GM19193 (cell line): Measurements from ENCODE around the gene HSP90AA1.

Experiments used
- POLR2A ChIP-seq: IDR thresholded peaks from 4 replicates; pipeline ENCODE4 v1.6.1; 2011; ENCODE audit not compliant: insufficient read depth, insufficient read length; ENCODE audit errors: extremely low read depth

The HSP90AA1 gene

DNA sequence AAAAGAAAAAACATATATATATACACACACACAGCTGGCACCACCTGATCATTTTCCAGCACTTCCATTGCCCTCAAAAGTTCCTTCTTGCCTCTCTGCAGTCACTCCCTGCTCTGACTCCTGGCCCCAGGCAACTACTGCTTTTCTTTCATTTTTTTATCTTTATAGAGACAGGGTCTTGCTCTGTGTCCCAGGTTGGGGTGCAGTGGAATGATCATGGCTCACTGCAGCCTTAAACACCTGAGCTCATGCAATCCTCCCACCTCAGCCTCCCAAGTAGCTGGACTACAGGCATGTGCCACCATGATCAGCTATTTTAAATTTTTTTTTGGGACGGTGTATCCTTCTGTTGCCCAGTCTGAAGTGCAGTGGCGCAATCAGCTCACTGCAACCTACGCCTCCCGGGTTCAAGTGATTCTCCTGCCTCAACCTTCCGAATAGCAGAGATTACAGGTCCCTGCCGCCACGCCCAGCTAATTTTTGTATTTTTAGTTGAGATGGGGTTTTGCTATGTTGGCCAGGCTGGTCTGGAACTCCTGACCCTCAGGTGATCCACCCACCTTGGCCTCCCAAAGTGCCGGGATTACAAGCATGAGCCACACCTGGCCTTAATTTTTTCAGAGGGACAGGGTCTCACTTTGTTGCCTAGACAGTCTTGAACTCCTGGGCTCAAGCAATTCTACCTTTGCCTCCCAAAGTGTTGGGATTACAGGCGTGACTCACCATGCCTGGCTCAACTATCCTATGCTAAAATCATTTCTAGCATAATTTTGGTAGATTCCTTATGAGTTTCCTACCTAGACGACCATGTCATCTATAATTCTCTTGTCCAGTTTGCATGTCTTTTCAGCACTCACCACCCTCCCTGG lies 7.8 kb downstream of the HSP90AA1 start:
- TF ChIP-seq POLR2A = peak; percentile 22

DNA sequence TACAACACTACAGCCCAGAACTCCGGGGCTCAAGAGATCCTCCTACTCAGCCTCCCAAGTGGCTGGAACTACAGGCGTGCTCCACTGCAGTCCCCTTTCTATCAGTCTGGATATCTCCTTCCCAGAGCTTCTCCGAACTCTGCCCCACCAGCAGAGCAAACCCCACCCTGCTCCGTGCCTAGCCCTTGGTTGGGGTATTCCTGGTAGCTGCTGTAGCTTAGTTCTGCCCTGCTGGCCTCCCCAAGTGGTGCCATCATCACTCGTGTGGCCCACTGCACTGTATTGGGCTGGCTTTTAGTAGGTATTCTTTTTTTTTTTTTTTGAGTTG lies 9.5 kb downstream of the HSP90AA1 start:
- TF ChIP-seq POLR2A = no peak

DNA sequence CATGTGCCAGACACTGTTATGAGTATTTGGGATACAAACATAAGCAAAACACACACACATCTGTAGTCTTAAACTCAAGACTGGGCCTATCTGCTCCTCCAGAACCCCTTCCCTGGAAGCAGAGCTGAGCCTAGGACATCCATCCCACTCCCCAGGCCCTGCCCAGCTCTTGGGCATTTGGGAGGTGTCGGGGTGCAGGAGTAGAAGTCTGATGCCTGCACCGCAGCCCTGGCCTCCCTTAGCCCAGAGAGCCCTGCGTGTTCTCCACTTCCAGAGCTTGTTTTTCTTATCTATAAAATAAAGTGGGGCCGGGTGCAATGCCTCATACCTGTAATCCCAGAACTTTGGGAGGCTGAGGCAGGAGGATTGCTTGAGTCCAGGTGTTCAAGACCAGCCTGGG lies 11.7 kb downstream of the HSP90AA1 start:
- no peak for TF ChIP-seq POLR2A

DNA sequence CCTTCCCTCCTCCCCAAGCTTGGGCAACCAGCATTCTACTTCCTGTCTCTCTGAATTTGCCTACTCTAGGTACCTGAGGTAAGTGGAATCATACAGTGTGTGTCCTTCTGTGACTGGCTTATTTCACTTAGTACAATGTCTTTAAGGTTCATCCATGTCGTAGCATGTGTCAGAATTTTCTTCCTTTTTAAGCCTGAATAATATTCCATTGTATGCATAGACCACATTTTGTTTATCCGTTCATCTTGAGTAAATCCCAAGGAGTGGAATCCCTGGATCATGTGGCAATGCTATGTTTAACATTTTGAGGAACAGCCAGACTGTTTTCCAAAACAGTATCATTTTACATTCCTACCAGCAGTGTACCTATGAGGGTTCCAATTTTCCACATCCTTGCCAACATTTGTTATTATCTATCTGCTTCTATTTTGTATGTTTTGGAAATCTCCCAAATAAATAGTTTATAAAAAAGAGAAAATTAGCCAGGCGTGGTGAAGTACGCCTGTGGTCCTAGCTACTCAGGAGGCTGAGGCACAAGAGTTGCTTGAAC lies 12.4 kb downstream of the HSP90AA1 start:
- no peak for TF ChIP-seq POLR2A

DNA sequence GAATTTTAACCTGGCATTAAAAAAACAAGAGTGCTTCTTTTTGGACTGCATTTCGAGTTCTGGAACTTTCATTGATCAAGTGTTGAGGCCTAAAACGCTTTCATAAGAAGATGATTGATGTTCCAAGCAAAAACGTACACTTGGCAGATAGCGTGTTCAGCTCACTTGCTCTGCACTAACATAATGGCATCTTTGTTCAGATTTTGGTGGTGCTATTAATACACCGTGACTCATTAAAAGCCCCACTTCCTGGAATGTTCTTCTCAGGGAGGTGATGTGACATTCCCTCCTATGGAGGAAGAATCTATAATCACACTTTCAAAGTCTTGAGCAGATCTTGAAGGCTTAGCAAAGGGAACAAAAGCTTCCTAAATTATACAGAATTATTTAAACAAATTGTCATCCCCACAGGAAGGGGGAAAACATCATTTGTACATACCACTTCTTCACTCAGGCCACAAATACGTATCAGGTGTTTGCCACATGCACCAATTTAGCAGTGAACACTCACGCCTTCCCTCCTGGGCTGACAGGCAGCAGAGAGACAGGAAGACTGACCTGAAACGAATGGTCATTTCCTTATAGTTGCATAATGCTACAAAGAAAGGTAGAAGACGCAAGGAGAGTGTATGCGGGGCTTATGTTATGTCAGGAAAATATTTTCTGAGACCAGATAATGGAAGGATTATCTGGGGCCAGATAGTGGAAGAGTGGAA lies 15.4 kb downstream of the HSP90AA1 start:
- TF ChIP-seq POLR2A = no peak

DNA sequence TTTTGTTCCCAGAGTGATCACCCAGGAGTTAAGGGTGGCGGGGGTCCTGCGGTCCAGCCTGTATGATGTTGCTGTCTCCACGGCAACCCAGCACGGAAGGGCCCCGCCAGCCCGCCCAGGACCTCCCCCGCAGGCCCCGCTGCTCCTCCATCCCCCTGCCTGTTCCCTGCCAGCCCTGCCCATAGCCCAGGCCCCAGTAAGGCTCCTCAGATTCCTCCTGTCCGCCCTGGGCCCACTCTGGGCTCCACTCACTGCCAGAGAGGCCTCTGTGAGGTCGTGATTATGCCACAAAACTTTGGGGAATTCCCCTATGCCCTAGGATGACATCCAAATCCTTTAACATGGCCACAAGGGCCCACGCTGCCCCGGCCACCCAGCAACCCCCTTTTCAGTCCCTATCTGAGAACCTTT lies 20.8 kb downstream of the HSP90AA1 start:
- TF ChIP-seq POLR2A = no peak

DNA sequence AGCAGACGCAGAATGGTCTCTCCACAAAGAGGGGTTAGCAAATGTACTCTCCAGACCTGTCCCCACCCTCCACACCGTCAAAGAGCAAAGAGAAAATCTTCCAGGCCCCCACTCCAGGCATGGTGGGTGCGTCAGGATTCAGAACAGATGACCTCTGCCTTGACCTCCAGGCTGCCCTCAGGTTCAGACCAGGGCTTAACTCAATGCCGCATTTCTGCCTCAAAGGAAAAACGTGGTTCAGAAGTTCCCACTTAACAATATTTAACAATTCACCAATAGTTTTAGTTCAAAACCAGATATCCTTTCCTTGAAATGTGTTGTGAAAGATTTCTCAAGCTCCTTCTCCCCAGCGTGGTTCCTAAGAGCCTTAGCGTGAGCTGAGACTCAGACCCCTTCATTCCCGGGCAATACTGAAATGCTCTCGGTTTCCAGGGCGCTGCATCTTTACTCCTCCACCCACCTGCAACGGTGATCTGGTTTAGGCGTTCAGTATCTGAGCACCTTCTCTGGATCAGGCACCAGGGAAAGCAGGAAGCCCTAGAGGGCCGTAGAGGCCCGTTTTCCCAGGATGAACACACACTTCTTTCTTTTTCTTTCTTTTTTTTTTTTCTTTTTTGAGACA lies 22.9 kb downstream of the HSP90AA1 start:
- TF ChIP-seq POLR2A = no peak

DNA sequence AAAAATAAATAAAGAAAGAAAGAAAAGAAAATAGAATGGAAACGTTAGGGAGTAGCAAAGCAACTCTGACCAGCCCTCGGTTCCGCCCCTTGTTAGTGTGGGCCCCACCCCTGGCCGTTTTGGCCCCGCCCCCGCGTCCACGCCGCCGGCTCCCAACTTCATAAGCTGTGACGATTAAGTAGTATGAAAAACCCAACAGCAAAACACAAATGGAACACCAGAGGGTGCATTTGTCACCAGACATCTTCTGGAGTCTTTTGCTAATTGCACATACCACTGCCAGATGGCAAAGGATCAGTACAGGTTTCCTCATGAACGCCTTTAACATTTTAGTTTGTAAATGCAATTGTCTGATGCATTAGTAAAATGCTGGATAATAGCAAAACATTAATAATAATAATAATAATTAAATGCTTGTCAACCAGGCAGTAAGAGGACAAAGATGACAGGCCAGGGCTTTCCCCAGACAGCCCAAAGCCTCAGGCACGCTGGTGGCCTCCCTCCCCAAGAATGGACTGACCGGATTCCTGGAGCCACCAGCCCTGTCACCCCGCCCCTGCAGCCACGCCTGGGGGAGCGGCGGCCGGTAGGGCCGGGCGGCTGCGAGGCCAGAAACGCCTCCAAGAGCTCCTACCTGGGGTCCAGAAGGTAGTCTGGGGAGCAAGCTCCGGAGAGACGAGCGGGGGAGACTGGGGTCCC lies 23.6 kb downstream of the HSP90AA1 start:
- TF ChIP-seq POLR2A = no peak

DNA sequence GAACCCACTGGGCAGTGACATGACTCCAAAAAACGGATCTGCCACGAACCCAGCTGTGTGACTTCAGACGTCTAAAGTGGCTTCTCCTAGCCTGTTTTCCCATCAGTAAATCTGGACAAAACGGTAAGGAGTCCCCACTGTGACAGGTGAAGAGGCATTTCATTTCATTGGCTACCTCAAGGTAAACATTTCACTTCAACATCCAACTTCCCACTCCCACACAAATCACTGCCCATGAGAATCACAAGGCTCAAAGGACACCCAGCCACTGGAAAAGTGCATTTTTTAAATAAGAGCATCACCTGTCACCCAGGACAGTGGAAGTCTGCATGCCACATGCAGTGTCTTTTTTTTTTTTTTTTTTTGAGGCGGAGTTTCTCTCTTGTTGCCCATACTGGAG lies 27.9 kb downstream of the HSP90AA1 start:
- no peak for TF ChIP-seq POLR2A

DNA sequence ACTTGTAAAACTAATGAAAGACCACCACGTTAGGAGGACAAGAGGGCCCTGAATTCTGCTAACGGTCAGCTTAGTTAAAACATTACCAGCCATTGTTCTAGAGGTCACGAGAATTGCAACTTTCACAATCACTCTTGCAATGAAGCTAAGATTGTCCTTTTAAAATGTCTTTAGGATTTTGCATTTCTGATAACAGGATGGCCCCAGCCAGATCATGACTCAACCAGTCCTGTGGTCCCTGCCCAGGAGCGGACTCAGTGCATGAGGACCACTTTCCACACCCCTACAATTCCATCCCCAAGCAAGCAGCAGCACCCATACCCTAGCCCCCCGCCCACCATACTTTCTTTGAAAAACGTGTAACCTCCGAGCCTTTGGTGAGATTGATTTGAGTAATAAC lies 28.7 kb downstream of the HSP90AA1 start:
- TF ChIP-seq POLR2A = no peak

DNA sequence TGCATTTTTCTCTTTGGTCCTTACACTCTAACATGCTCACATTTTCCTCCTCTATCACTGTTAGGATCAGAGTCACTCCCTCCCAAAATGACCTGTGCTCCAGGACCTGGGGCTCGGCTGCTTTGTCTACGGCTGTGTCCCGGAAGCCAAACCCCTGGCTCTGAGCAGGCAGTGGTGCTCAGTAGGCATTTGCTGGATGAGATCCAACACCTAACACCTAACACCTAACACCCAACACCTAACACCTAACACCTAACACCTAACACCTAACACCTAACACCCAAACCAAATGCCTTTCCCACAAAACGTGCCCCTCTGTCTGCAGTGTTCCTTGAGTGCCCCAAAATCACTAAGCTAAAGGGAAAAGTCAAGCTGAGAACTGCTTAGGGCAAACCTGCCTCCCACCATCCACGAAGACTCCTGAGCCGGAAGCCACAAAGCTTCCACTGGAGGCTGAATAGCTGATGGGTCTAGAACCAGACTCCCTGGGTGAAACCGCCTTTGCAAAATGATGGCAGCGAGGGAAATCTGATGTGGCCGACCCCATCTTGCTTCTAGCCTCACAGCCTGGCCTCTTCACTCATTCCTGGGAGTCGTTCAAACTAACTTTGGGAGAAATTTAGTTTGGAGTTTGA lies 29.2 kb downstream of the HSP90AA1 start:
- TF ChIP-seq POLR2A = no peak

DNA sequence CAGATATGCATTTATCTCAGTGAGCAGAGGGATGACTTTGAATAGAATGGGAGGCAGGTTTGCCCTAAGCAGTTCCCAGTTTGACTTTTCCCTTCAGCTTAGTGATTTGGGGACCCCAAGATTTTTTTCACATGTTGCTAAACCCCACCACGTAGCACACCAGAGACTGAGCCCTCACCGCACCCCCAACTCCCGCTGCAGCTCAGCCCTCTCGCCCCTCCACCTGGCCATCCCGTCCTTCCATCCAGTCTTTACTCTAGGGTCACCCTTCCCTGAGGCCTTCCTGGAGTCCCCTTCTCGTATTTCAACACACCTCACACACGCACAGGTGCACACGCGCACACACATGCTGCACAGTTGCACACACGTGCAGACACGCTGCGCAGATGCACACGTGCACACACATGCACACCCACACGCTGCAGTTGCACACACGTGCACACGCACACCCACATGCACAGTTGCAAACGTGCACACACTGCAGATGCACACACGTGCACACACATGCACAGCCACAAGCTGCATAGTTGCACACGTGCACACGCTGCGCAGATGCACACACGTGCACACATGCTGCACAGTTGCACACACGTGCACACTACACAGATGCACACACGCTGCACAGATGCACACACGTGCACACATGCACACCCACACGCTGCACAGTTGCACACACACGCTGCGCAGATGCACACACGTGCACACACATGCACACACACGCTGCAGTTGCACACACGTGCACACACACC lies 30.0 kb downstream of the HSP90AA1 start:
- no peak for TF ChIP-seq POLR2A

DNA sequence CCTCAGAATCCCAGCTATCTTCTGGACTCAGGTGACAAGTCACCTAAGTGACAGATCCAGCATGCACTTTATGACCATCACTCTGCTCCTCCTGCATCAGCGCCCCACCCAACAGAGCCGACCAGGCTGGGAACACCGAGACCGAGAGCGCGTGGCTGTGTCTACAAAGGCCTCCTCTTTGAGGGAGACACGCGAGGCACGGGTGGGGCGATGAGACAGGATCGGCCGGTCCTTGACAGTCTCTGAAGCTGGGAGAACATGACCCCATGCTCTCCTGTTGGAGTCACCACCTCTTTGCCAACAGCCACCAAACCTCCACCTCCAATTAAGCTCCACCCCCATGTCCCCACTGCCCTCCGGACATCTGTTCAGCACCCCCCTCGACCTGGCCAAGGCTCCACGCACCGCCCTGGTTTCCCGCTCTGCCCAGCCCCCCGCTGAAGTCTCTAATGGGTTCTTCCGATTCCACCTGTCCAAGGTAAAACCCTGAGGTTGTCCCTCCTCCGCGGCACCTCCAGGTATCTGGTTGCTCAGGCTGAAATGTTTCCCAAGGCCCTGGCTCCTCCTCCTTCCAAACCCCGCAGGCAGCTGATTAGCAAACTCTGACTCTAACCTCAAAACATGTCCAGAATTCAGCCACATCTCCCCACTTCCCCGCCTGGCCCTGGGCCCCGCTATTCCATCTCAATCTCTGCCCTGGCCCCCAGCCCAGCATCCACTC lies 31.5 kb downstream of the HSP90AA1 start:
- no peak for TF ChIP-seq POLR2A

DNA sequence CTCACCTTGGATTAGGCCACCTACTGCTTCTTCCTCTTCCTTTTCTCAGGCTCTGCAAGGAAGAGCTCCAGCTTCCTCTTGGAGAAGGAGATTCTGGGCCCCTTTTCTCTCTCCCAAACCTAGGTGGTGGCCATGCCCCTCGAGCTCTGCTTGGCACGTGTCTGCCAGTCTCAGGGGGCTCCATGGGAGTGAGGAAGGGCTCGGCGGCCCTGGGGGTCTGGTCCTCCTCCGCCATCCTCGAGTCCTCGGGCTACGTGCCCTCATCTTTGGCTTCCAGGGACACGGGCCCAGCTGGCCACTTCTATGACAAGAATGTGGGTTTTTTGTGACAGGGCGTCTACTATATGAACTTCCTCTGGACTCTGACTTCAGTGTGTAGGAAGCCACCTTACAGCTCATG lies 34.3 kb downstream of the HSP90AA1 start:
- TF ChIP-seq POLR2A = no peak

DNA sequence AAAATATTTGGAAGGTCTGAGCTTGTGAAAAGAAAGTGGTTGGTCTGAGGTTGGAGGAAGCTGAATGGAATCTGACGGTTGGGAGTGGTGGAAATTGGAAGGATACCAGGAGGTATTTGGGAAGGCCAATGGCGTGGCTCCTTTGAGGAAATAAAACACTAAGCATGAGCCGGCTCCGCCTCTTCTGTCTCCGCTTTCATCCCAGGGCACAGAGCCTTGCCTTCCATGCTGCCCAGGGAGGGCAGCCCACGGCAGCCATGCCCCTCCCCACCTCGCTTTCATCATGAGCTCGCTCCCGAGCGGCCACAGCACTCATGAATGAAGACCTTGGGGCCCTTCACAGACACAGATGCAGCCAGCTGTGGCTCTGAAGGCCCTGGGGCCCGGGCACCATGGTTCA lies 36.2 kb downstream of the HSP90AA1 start:
- no peak for TF ChIP-seq POLR2A
